ENCODE measurements around the gene AGAP2. TPM values are rescaled to one million over a fixed set of nuclear protein-coding genes. Genes with fewer than 3 reads are reported as not detected.

Gene AGAP2
- total and polyA plus RNA-seq, 2 of the 13 experiments (the other 11 are each of a cell fraction or from before 2014, with no cell fraction given): 0.38 to 0.45 TPM

GRCh38 chr12:57754411-57755193, 16.1 kb upstream of the AGAP2 start, which contains the start of gene MARCHF9 (continued):
- no peak for TF ChIP-seq NFKB2 (CRISPR knock-in tag; IDR thresholded peaks at IDR 0.05; ENCODE audit: borderline replicate concordance)
- no peak for TF ChIP-seq CENPT (CRISPR knock-in tag; IDR thresholded peaks at IDR 0.05; ENCODE audit: low read depth)
- no peak for TF ChIP-seq MLLT10 (CRISPR knock-in tag; IDR thresholded peaks at IDR 0.05)
- no peak for TF ChIP-seq ZNF256 (CRISPR knock-in tag; conservative IDR thresholded peaks at IDR 0.05)
- TF ChIP-seq, protein P1, sequence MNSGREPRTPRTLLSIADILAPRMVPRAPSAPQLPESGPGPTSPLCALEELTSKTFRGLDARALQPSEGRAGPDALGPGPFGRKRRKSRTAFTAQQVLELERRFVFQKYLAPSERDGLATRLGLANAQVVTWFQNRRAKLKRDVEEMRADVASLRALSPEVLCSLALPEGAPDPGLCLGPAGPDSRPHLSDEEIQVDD (CRISPR knock-in tag; IDR thresholded peaks at IDR 0.05; ENCODE audit: borderline replicate concordance): no peak
- TF ChIP-seq ZBTB2 (CRISPR knock-in tag; IDR thresholded peaks at IDR 0.05; ENCODE audit: low read depth): 0 out of 2 replicates have a peak, but pooled peaks have one; percentile 34
- no peak for TF ChIP-seq ZNF335 (CRISPR knock-in tag; IDR thresholded peaks at IDR 0.05)
- TF ChIP-seq, protein P2, sequence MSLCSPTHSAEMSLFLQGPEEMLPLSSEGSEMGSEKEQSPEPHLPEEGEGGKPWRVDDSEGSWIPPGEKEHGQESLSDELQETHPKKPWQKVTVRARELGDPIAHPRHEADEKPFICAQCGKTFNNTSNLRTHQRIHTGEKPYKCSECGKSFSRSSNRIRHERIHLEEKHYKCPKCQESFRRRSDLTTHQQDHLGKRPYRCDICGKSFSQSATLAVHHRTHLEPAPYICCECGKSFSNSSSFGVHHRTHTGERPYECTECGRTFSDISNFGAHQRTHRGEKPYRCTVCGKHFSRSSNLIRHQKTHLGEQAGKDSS (CRISPR knock-in tag; IDR thresholded peaks at IDR 0.05; ENCODE audit: borderline replicate concordance, low read depth): 0 out of 2 replicates have a peak, but pooled peaks have one; percentile 24
- TF ChIP-seq TBP (CRISPR knock-in tag; IDR thresholded peaks at IDR 0.05): no peak
- no peak for TF ChIP-seq TAF1 (CRISPR knock-in tag; IDR thresholded peaks at IDR 0.05)
- TF ChIP-seq ZNF878 (CRISPR knock-in tag; IDR thresholded peaks at IDR 0.05): no peak
- TF ChIP-seq KLF16 (CRISPR knock-in tag; IDR thresholded peaks at IDR 0.05): no peak
- TF ChIP-seq, protein P3, sequence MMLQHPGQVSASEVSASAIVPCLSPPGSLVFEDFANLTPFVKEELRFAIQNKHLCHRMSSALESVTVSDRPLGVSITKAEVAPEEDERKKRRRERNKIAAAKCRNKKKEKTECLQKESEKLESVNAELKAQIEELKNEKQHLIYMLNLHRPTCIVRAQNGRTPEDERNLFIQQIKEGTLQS (CRISPR knock-in tag; IDR thresholded peaks at IDR 0.05): no peak
- peak; percentile 68 for TF ChIP-seq SAP130 (CRISPR knock-in tag; IDR thresholded peaks at IDR 0.05; ENCODE audit: low read depth)
- TF ChIP-seq POLR2G (IDR thresholded peaks at IDR 0.05; ENCODE audit: low read depth, low read length): no peak
- TF ChIP-seq MXD3 (CRISPR knock-in tag; IDR thresholded peaks at IDR 0.05): no peak; the same call in 1 of the 2 replicates
- TF ChIP-seq SOX6 (IDR thresholded peaks at IDR 0.05): no peak
- TF ChIP-seq SOX6 (CRISPR knock-in tag; IDR thresholded peaks at IDR 0.05): no peak
- no peak for TF ChIP-seq ZBTB33 (CRISPR knock-in tag; IDR thresholded peaks at IDR 0.05)
- TF ChIP-seq, protein P4, sequence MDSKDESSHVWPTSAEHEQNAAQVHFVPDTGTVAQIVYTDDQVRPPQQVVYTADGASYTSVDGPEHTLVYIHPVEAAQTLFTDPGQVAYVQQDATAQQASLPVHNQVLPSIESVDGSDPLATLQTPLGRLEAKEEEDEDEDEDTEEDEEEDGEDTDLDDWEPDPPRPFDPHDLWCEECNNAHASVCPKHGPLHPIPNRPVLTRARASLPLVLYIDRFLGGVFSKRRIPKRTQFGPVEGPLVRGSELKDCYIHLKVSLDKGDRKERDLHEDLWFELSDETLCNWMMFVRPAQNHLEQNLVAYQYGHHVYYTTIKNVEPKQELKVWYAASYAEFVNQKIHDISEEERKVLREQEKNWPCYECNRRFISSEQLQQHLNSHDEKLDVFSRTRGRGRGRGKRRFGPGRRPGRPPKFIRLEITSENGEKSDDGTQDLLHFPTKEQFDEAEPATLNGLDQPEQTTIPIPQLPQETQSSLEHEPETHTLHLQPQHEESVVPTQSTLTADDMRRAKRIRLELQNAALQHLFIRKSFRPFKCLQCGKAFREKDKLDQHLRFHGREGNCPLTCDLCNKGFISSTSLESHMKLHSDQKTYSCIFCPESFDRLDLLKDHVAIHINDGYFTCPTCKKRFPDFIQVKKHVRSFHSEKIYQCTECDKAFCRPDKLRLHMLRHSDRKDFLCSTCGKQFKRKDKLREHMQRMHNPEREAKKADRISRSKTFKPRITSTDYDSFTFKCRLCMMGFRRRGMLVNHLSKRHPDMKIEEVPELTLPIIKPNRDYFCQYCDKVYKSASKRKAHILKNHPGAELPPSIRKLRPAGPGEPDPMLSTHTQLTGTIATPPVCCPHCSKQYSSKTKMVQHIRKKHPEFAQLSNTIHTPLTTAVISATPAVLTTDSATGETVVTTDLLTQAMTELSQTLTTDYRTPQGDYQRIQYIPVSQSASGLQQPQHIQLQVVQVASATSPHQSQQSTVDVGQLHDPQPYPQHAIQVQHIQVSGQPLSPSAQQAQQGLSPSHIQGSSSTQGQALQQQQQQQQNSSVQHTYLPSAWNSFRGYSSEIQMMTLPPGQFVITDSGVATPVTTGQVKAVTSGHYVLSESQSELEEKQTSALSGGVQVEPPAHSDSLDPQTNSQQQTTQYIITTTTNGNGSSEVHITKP (CRISPR knock-in tag; IDR thresholded peaks at IDR 0.05; ENCODE audit: low read depth): no peak
